IgD-negative memory B cell (primary cell): ENCODE data around the gene HMG20B. TPM values are rescaled to one million over a fixed set of nuclear protein-coding genes. Genes with fewer than 3 reads are reported as not detected.
"Not testable (repeated sequence)": the region's sequence is repeated elsewhere in the genome, so short reads cannot be mapped to it uniquely, and the experiment has no call there.

Source experiments
- H3K27ac Mint-ChIP-seq, 3 donors: one replicate each; pipeline ENCODE4 v1.8.0; 2020 to 2022; ENCODE audit warnings: mild to moderate bottlenecking in 3 of 3, mixed read lengths in 3 of 3, moderate library complexity in 1 of 3
- H3K27me3 Mint-ChIP-seq: one replicate; pipeline ENCODE4 v1.8.0; 2021; ENCODE audit warnings: mixed read lengths
- H3K36me3 Mint-ChIP-seq: one replicate; pipeline ENCODE4 v1.8.0; 2020; ENCODE audit warnings: mild to moderate bottlenecking, mixed read lengths
- H3K4me1 Mint-ChIP-seq, 3 donors: one replicate each; pipeline ENCODE4 v1.8.0; 2020 to 2022; ENCODE audit warnings: mixed read lengths in 3 of 3, mild to moderate bottlenecking in 1 of 3
- H3K4me3 Mint-ChIP-seq, 4 donors: one replicate each; pipeline ENCODE4 v1.8.0; 2020 to 2022; ENCODE audit warnings: mild to moderate bottlenecking in 4 of 4, mixed read lengths in 4 of 4, moderate library complexity in 3 of 4
- H3K9me3 Mint-ChIP-seq, 3 donors: one replicate each; pipeline ENCODE4 v1.8.0; 2020 to 2021; ENCODE audit warnings: mixed read lengths in 3 of 3, mild to moderate bottlenecking in 1 of 3
- polyA plus RNA-seq: library from polyadenylated mRNA; unstranded; fragments of 300-500 nt; fragmentation: Illumina TruSeq; gene quantifications from one replicate; pipeline ENCODE4 v1.2.3, GENCODE V29; 2021

The HMG20B gene
- polyA plus RNA-seq, 1 donor from 2014 or later = 49.3 TPM

DNA sequence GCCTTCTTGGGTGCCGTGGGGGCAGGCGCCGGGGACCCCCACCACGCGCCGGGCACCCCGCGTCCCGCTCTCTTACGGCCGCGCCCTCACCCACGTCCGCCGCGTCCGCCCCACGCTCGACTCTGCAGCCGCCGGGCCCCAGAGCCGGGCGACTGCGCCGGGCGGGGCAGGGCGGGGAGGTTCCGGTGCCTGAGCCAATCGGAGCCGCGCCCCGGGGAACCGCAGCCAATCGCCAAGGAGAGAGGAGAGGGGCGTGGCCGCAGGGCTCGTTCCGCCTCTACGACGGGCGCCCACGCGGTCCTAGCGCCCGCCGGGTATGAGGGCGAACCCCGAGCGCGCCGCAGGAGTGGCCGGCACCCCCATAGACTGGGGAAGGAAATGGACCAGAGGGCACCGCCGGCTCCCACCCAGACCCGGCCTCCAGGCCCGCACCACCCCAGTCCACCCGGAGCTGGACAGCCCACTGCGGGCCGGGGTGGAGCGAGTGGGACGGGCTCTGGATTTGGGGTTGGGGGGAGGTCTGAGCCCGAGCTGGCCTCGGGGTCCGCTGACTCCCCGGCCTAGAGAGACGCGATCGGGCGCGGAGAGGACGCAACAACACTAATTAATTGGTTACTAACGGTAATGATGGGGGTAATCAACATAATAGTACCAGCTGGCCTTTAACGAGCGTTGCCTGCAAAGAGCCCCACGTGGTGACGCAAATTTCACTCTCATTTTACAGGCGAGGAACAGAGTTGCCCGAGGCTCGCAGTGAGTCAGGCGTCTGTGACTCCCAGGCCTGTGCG, 15.1 kb upstream of the HMG20B start, which contains the start of gene MFSD12:
Gene MFSD12 (minus strand): TSS at position 126 of the 788 bp plus-strand sequence. CDS start 183 bp downstream, outside the sequence.
- Mint-ChIP-seq H3K36me3 (no peaks in the 10 kb centered on the region), H3K9me3 (no peaks in the 10 kb centered on the region), H3K4me1 (peaks cover 26 to 35% (median 32%) of the 10 kb centered on the region in 3 donors), H3K27ac (peak within 1 kb of the TSS; percentile 89 to 94 (median 91)), H3K4me3 (peak within 1 kb of the TSS; percentile 86 to 98 (median 93)), H3K27me3 (no peaks in the 10 kb centered on the region)

DNA sequence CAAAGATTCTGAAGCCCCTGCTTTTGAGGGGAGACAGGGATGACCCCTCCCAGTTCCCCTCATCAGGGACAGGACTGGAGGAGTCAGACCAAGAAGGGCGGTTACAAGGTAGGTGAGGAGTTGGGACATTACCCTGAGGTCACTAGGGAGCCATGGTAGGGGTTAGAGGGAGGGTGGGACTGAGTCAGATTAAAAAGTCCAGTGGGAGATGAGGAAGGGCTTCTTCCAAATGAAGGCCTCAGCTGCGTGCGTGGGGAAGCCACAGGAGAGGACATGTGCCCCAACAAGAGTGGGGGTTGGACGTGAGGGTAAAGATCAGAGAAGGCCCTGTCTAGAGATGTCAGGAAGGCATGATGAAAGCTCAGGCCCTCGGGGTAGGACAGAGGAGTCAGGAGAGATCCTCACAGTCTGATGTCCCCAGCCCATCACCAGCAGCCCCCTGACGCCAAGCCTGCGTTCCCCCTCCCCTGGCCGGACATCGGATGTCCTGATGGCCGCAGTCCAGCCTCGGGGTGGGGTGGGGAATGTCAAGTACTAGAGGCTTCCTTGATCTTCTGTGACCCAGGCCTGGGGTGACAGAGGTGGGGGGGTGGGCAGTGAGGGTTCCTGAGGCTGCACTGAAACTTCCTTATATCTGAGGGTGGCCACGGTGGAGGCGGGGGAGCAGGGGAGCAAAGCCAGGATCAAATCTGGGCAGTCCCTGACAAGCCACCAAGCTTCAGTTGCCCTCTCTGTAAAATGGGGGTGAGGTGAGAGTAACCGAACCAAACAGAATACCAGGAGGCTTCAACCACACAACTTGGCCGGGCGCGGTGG, 8.8 kb upstream of the HMG20B start:
- no peak overlapping the region for H3K4me3 Mint-ChIP-seq
- H3K27me3 Mint-ChIP-seq = no peaks in the 10 kb centered on the region

DNA sequence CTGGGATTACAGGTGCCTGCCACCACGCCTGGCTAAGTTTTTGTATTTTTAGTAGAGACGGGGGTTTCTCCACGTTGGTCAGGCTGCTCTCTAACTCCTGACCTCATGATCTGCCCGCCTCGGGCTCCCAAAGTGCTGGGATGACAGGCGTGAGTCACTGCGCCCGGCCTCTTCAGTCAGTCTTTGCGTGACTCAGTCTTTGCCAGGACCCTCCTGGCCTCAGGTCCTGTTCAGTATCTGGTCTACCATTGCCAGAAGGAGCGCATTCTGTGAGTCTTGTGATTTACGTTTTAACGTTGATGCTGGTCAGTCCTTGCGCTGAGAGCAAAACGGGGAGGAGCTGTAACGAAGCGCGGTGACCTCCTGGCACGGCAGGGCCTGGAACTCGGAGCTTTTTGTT, 7.6 kb upstream of the HMG20B start:
- Mint-ChIP-seq H3K36me3 (no peaks in the 10 kb centered on the region), H3K27me3 (no peaks in the 10 kb centered on the region), H3K4me3 (peak overlapping the region in 1 of 4 donors; percentile 38), H3K9me3 (no peaks in the 10 kb centered on the region), H3K27ac (no peak overlapping the region), H3K4me1 (peaks cover 0 to 1% (median 0%) of the 10 kb centered on the region in 3 donors)

More for the DNA sequence above, 8.8 kb upstream of the HMG20B start:
- Mint-ChIP-seq H3K4me1 (peaks cover 0 to 1% (median 0%) of the 10 kb centered on the region in 3 donors), H3K27ac (peak overlapping the region in 1 of 3 donors; percentile 62), H3K9me3 (no peaks in the 10 kb centered on the region), H3K36me3 (no peaks in the 10 kb centered on the region)

DNA sequence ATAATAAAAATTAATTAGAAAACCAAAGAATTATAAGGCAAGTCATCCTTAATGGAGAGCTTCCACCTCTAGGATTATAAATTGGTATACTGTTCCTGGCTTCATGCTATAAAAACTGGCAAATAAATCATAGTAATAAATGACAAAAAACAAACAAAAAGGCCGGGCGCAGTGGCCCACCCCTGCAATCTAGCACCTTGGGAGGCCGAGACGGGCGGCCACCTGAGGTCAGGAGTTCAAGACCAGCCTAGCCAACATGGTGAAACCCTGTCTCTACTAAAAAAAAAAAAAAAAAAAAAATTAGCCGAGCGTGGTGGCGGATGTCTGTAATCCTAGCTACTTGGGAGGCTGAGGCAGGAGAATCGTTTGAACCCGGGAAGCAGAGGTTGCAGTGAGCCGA, 2.7 kb upstream of the HMG20B start:
- H3K27ac Mint-ChIP-seq, H3K36me3 Mint-ChIP-seq, H3K4me1 Mint-ChIP-seq, H3K4me3 Mint-ChIP-seq, H3K27me3 Mint-ChIP-seq, H3K9me3 Mint-ChIP-seq: not testable (repeated sequence)

DNA sequence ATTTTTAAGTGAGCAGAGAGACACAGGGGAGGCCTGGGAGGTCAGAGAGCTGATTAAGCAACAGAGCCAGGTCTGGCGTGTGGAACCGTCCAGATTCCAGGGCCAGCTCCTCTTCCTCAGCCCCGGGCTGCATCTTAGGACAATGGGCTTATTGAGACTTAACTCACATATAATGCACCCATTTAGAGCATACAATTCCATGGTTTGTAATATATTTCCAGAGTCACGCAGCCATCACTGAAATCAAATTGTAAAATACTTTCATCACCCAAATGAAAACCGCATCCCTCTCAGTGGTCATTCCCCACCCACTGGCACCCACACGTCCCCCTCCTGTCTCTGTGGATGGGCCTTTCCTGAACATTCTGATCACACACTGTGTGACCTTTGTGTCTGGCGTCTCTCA, 2.1 kb upstream of the HMG20B start:
- Mint-ChIP-seq H3K4me3 (no peak overlapping the region), H3K36me3 (peaks cover 6% of the 10 kb centered on the region), H3K27me3 (no peaks in the 10 kb centered on the region)

DNA sequence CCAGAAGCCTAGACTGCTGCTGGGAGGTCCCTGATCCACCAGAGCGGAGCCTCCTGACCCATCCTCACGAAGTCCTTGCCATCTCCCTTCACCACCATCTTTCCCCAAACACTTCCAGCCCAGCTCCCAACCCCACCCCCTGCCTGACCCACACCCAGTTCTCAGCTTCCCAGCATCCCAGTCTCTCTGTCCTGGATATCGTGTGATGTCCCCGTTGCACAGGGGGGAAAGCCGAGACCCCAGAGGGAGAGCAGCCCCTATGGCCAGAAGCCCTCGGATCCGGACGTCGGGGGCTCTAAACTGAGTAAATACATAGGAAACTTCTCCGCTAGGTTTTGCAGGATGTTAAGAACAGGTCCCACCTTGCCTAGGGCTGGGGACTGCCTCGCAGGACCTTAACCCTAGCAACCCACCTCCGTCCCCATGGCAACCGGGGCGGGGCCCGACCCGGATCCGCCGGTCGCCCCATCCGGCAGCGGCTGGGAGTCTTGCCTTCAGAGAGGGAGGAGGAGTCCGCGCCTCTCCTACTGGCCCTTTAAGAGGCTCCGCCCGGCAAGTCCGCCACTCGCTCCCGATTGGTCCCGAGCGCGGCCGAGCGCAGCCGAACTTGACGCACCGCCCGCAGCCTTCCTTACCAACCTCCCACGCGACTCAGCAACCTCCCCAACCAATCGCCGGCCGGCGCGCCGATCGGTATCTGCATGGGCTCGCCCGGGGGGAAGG, 451 bp upstream of the HMG20B start:
- H3K4me1 Mint-ChIP-seq = peaks cover 5 to 10% (median 8%) of the 10 kb centered on the region in 3 donors
- peak overlapping the region; percentile 67 to 92 (median 87) for H3K4me3 Mint-ChIP-seq
- no peaks in the 10 kb centered on the region for H3K9me3 Mint-ChIP-seq
- peaks cover 6% of the 10 kb centered on the region for H3K36me3 Mint-ChIP-seq
- peak overlapping the region; percentile 19 to 92 (median 25) for H3K27ac Mint-ChIP-seq
- no peaks in the 10 kb centered on the region for H3K27me3 Mint-ChIP-seq

More for the DNA sequence above, 2.1 kb upstream of the HMG20B start:
- H3K27ac Mint-ChIP-seq = peak overlapping the region in 1 of 3 donors; percentile 62
- no peaks in the 10 kb centered on the region for H3K9me3 Mint-ChIP-seq
- H3K4me1 Mint-ChIP-seq = peaks cover 5 to 10% (median 8%) of the 10 kb centered on the region in 3 donors

DNA sequence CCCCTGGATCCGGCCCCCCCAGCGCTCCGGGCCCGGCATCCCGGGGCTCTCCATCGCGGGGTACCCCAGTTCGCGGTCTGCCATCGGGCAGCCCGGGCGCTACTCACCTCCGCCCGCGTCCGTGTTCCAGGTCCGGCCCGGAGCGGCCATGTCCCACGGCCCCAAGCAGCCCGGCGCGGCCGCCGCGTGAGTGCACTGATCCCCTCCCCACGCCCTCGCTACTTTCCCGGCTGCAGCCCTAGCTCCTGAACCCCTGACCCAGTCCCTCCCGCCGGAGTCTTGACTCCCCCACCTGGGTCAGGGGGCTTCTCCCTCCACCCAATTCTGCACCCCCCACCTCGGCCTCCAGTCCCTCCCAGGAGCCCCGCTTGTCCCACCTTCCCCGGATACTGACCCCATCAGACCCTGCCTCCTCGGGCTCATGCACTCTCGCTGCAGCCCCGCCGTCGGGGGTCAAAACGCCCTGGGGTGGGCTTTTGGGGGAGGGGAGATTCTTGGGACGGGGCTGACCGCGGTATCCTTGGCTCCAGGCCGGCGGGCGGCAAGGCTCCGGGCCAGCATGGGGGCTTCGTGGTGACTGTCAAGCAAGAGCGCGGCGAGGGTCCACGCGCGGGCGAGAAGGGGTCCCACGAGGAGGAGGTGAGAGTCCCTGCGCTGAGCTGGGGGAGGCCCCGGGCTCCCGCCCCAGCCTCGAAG, 566 bp downstream of the HMG20B start:
- no peaks in the 10 kb centered on the region for H3K27me3 Mint-ChIP-seq
- H3K36me3 Mint-ChIP-seq = peaks cover 6% of the 10 kb centered on the region
- H3K9me3 Mint-ChIP-seq = no peaks in the 10 kb centered on the region
- peaks cover 5 to 11% (median 8%) of the 10 kb centered on the region in 3 donors for H3K4me1 Mint-ChIP-seq
- peak overlapping the region; percentile 84 to 91 (median 87) for H3K4me3 Mint-ChIP-seq
- H3K27ac Mint-ChIP-seq = peak overlapping the region in 2 of 3 donors; percentile 35 to 78

DNA sequence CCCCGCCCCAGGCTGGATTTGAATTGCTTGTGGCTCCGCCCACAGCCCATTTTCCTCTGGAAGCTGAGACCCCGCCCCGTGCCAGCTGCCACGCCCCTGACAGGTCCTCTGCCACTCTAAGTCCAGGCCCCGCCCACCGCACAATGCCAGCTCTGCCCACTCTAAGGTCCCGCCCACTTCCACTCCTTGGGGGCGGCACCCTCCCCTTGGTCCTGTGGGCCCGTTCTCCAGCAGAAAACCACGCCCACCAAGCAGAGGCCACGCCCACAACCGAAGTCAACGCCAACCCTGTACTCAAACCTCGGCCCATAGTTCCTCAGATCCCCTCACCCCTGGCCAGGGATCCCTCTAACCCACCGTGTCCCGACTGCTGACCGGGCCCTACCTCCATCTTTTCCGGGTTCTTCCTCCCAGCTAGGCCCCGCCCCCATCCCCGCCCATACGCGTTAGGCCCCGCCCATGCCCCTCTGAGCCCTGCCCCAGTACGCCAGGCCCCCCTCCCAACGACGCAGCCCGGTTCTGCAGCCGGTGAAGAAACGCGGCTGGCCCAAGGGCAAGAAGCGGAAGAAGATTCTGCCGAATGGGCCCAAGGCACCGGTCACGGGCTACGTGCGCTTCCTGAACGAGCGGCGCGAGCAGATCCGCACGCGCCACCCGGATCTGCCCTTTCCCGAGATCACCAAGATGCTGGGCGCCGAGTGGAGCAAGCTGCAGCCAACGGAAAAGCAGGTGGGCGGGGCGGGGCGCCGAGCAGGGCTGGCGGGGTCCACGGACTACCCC, 1.3 kb downstream of the HMG20B start:
- Mint-ChIP-seq H3K36me3 (peaks cover 6% of the 10 kb centered on the region), H3K27ac (peak overlapping the region in 2 of 3 donors; percentile 35 to 78), H3K27me3 (no peaks in the 10 kb centered on the region), H3K4me1 (peaks cover 5 to 11% (median 8%) of the 10 kb centered on the region in 3 donors), H3K4me3 (peak overlapping the region; percentile 84 to 91 (median 87)), H3K9me3 (no peaks in the 10 kb centered on the region)

DNA sequence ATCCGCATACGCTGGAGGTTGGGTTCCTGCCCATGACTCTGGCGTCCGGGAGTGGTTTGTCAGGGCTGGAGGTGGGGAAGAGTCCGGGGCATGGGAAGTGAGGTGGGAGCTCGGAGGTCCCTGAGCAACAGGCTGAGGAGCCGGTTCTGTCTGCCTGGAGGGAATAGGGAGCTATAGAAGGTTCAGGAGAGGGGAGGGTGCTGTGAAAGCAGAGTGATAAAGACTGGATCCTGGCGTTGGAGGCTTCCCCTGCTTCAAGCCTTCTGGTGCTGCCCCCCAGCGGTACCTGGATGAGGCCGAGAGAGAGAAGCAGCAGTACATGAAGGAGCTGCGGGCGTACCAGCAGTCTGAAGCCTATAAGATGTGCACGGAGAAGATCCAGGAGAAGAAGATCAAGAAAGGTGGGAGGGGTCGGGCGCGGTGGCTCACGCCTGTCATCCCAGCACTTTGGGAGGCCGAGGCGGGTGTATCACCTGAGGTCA, 2.6 kb downstream of the HMG20B start:
- Mint-ChIP-seq H3K4me3 (peak overlapping the region in 3 of 4 donors; percentile 49 to 88 (median 87)), H3K9me3 (no peaks in the 10 kb centered on the region), H3K27me3 (no peaks in the 10 kb centered on the region), H3K36me3 (peaks cover 6% of the 10 kb centered on the region), H3K4me1 (peaks cover 5 to 11% (median 8%) of the 10 kb centered on the region in 3 donors), H3K27ac (peak overlapping the region in 1 of 3 donors; percentile 67)

DNA sequence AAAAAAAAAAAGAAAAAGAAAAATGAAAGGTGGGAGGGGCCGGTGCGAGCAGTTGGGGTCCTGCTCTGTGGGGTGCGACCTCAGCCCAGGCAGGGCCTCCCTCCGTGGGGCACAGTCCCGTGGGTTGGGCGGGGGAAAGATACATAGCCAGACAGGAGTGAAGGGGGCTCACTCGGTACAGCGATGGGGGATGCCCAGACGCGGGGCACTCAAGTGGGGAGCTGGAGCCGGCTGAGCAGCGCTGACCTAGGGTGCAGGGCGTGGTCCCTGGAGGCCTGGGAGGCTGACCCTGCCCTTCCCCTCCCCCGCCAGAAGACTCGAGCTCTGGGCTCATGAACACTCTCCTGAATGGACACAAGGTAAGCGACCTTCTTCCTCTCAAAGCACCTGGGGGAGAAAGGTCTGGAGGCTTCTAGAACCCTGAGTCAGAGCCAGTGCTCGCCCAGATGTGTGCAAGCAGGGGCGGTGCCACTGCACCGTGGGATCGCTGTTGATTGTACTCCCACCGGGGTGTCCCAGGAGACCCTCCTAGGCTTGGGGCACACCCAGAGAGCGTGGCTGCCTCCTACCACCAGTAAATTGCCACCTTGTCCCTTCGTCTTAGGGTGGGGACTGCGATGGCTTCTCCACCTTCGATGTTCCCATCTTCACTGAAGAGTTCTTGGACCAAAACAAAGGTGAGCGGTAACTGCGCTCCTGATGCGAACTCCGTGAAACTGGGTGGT, 3.4 kb downstream of the HMG20B start:
- Mint-ChIP-seq H3K36me3 (peaks cover 7% of the 10 kb centered on the region), H3K9me3 (no peaks in the 10 kb centered on the region), H3K4me3 (peak overlapping the region in 3 of 4 donors; percentile 38 to 84 (median 65)), H3K27ac (no peak overlapping the region), H3K27me3 (no peaks in the 10 kb centered on the region), H3K4me1 (peaks cover 5 to 11% (median 8%) of the 10 kb centered on the region in 3 donors)

DNA sequence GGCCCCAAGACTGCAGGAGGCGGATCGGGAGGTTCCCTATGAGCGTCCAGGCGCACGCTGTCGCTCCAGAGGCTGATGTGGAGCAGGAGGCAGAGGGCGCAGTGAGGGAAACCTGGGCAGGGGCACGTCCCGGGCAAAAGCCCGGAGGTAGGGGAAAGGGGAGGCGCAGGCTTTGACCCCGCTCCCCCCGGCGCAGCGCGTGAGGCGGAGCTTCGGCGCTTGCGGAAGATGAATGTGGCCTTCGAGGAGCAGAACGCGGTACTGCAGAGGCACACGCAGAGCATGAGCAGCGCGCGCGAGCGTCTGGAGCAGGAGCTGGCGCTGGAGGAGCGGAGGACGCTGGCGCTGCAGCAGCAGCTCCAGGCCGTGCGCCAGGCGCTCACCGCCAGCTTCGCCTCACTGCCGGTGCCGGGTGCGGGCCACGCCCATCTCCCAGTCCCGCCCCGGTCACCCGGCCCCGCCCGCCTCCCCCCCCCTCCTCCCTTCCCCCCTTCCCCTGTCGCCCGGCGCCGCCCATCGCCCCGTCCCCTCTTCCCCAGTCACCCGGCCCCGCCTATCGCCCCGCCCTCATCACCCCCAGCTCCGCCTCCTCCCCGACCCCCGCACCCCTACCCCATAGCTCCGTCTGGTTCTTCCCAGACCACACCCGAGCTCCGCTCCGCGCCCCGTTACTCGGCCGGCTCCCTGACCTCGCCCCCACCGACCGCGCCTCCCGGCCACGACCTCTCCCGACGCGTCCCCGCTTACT, 4.1 kb downstream of the HMG20B start:
- Mint-ChIP-seq H3K4me1 (peaks cover 4 to 7% (median 5%) of the 10 kb centered on the region in 3 donors), H3K9me3 (no peaks in the 10 kb centered on the region), H3K4me3 (peak overlapping the region in 3 of 4 donors; percentile 38 to 84 (median 65)), H3K36me3 (peaks cover 7% of the 10 kb centered on the region), H3K27ac (no peak overlapping the region), H3K27me3 (no peaks in the 10 kb centered on the region)

DNA sequence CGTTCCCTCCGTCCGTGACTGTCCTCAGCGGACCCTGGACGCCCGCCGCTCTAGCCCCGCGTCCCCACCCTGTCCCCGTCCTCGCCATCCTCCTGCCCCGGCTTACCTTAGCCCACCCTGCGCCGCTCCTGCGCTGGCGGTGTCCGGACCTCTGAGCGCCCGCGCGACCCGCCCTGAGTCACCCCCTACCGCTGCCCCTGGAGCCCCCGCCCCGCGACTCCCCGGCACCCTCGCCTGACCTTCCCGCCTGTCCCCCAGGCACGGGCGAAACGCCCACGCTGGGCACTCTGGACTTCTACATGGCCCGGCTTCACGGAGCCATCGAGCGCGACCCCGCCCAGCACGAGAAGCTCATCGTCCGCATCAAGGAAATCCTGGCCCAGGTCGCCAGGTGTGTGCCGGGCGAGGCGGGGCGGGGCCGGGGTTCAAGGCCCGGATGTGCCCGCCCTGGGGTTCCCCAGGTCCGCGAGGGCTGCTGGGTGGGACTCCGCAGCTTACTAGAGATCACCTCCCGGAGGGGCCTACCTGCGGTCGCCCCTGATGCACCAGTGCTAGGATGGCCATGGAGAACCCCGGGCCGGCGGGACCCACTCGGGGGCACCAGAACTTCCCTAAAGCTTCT, 5.1 kb downstream of the HMG20B start:
- Mint-ChIP-seq H3K27me3 (peaks cover 1% of the 10 kb centered on the region), H3K4me3 (no peak overlapping the region), H3K9me3 (no peaks in the 10 kb centered on the region), H3K36me3 (peaks cover 7% of the 10 kb centered on the region), H3K4me1 (peaks cover 3 to 5% (median 4%) of the 10 kb centered on the region in 3 donors), H3K27ac (no peak overlapping the region)
